SU-DHL-6 (cell line): ENCODE results near the gene PTPN4.

Experiments used
- H2AFZ ChIP-seq: fragments of 200-600 bp; sonication (generic); 2 replicates; pipeline ENCODE4 v1.6.1; 2014; ENCODE audit warnings: low read depth, mild to moderate bottlenecking, moderate library complexity, mixed read lengths, antibody characterized with exemption, low read length; ENCODE audit not compliant: severe bottlenecking
- H3F3A ChIP-seq: fragments of 200-600 bp; shearing (Covaris generic); 2 replicates; pipeline ENCODE4 v1.6.0; 2016; ENCODE audit warnings: antibody characterized with exemption, mild to moderate bottlenecking; ENCODE audit not compliant: insufficient read depth
- H3K27ac ChIP-seq: fragments of 200-600 bp; sonication (generic); 2 replicates; pipeline ENCODE4 v1.5.1; 2016; ENCODE audit warnings: low read depth, mild to moderate bottlenecking, low read length, moderate library complexity, mixed read lengths
- H3K27me3 ChIP-seq: fragments of 200-600 bp; sonication (generic), shearing (Covaris generic); 2 replicates; pipeline ENCODE4 v1.6.0; 2014; ENCODE audit warnings: mild to moderate bottlenecking, low read length
- H3K36me3 ChIP-seq: fragments of 200-600 bp; sonication (generic); 2 replicates; pipeline ENCODE4 v1.6.1; 2014; ENCODE audit warnings: mild to moderate bottlenecking, low read length, mixed read lengths
- H3K4me2 ChIP-seq: fragments of 300-600, 200-600 bp; shearing (Covaris generic), sonication (generic); 2 replicates; pipeline ENCODE4 v1.6.0; 2014; ENCODE audit warnings: low read length, low read depth, mild to moderate bottlenecking; ENCODE audit not compliant: poor library complexity, severe bottlenecking
- H3K4me3 ChIP-seq: fragments of 200-600 bp; sonication (generic); 2 replicates; pipeline ENCODE4 v1.5.1; 2014; ENCODE audit warnings: antibody characterized with exemption, low read length, mild to moderate bottlenecking, mixed read lengths; ENCODE audit not compliant: insufficient read depth, poor library complexity, severe bottlenecking
- H3K79me2 ChIP-seq: fragments of 200-600 bp; sonication (generic); 2 replicates; pipeline ENCODE4 v1.6.1; 2014; ENCODE audit warnings: mild to moderate bottlenecking, low read length, moderate library complexity; ENCODE audit not compliant: insufficient read depth
- H3K9ac ChIP-seq: fragments of 200-600 bp; sonication (generic); 2 replicates; pipeline ENCODE4 v1.7.0; 2014; ENCODE audit warnings: mild to moderate bottlenecking, low read length
- H3K9me2 ChIP-seq: fragments of 200-600 bp; sonication (generic); replicated peaks from 2 replicates; pipeline ENCODE4 v1.6.1; 2014; ENCODE audit warnings: low read length; ENCODE audit not compliant: insufficient read depth
- H3K9me3 ChIP-seq: fragments of 200-600 bp; sonication (generic); 2 replicates; pipeline ENCODE4 v1.6.1; 2014; ENCODE audit warnings: low read length, mixed read lengths; ENCODE audit not compliant: insufficient read depth
- H4K20me1 ChIP-seq: fragments of 200-600 bp; sonication (generic); 2 replicates; pipeline ENCODE4 v1.6.1; 2014; ENCODE audit warnings: low read depth, mild to moderate bottlenecking, antibody characterized with exemption, low read length, moderate library complexity, mixed read lengths
- EZH2phosphoT487 ChIP-seq: fragments of 200-600 bp; sonication (generic), shearing (Covaris generic); conservative IDR thresholded peaks from 2 replicates; pipeline ENCODE4 v1.6.1; 2018; ENCODE audit warnings: mild to moderate bottlenecking, antibody characterized with exemption, low read length, moderate library complexity, mixed read lengths
- TF ChIP-seq, protein P1 (sequence below): fragments of 200-600 bp; sonication (generic); IDR thresholded peaks from one replicate; pipeline ENCODE4 v1.5.1; 2017; ENCODE audit warnings: antibody characterized with exemption, mild to moderate bottlenecking, low read length, moderate library complexity; ENCODE audit not compliant: insufficient read depth, poor library complexity, severe bottlenecking

The PTPN4 gene

DNA sequence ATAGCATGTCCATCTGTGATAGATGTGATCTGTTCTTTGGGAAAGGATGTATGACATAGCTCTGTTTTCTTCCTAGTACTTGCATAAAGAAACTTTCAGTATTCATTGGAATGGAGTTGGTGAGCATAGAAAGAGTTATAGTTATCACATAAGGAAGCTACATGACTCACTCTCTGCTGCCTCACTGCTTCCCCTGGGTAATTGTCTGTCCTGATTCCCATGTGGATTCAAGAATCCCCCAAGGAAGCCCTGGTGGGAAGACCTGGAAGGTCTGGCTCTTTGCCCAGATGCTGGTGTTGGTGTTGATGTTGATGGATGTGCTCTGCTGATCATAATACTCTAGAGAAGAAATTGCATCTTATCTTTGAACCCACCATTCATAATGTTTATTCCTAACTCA is 60.6 kb downstream of the PTPN4 start:
- Histone ChIP-seq H2AFZ (no peak overlapping the region), H3K27ac (no peak overlapping the region), H3K4me3 (no peak overlapping the region), H3K9ac (no peak overlapping the region), H3K27me3 (no peaks in the 10 kb centered on the region), H3K9me3 (no peaks in the 10 kb centered on the region), H4K20me1 (no peaks in the 10 kb centered on the region), H3K36me3 (no peaks in the 10 kb centered on the region), H3K4me2 (no peak overlapping the region), H3K79me2 (no peaks in the 10 kb centered on the region), H3K9me2 (no peaks in the 10 kb centered on the region), H3F3A (no peaks in the 10 kb centered on the region)
- TF ChIP-seq, protein P1, sequence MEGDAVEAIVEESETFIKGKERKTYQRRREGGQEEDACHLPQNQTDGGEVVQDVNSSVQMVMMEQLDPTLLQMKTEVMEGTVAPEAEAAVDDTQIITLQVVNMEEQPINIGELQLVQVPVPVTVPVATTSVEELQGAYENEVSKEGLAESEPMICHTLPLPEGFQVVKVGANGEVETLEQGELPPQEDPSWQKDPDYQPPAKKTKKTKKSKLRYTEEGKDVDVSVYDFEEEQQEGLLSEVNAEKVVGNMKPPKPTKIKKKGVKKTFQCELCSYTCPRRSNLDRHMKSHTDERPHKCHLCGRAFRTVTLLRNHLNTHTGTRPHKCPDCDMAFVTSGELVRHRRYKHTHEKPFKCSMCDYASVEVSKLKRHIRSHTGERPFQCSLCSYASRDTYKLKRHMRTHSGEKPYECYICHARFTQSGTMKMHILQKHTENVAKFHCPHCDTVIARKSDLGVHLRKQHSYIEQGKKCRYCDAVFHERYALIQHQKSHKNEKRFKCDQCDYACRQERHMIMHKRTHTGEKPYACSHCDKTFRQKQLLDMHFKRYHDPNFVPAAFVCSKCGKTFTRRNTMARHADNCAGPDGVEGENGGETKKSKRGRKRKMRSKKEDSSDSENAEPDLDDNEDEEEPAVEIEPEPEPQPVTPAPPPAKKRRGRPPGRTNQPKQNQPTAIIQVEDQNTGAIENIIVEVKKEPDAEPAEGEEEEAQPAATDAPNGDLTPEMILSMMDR: no peak
- no peak for TF ChIP-seq EZH2phosphoT487

DNA sequence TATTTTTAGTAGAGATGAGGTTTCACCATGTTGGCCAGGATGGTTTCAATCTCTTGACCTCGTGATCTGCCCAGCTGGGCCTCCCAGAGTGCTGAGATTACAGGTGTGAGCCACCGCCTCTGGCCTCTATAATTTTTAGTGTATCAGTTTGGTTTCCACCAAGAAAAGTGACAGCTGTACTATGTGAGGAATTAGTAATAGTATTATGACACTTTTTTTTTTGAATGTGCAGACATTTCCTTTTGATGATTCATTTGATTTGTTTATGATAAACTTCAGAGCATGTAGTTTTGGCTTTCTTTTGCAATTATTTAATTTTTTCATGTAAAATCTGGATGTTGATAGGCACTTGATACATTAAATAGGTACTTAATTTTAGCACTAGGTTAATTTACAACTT is 61.5 kb downstream of the PTPN4 start:
- Histone ChIP-seq H3K79me2 (no peaks in the 10 kb centered on the region), H3K27ac (no peak overlapping the region), H3K9ac (no peak overlapping the region), H3K9me3 (no peaks in the 10 kb centered on the region), H3K4me3 (no peak overlapping the region), H3K9me2 (no peaks in the 10 kb centered on the region), H3F3A (0 out of 2 replicates have a peak, but pooled peaks cover 3% of the 10 kb centered on the region), H3K27me3 (no peaks in the 10 kb centered on the region), H4K20me1 (no peaks in the 10 kb centered on the region), H3K4me2 (no peak overlapping the region), H2AFZ (no peak overlapping the region), H3K36me3 (no peaks in the 10 kb centered on the region)
- TF ChIP-seq, protein P1: no peak
- TF ChIP-seq EZH2phosphoT487: no peak

DNA sequence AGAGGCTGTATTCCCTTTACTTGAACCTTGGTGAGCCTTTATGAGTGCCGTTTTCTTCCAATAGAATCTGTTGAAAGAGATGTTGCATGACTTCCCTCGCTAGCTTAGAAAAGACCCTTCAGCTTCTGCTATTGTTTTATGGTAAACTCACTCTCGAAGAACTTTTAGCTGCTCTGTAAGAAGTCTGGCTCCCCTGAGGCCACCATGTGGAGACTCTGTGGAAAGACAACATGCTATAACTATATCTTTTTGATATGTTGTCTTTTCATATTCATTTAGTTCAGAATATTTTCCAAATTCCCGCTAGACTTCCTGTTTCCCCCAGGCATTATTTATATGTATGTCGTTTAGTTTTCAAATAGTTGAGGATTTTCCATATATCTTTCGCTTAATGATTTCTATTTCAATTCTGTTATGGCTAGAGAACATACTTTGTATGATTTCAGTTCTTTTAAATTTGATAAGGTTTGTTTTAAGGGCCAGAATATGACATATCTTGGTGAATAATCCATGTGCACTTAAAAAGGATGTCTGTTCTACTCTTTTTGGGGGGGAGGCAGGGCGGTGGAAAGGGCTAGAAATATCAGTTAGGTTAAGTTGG is 64.1 kb downstream of the PTPN4 start:
- Histone ChIP-seq H3K9me2 (no peaks in the 10 kb centered on the region), H3K4me2 (no peak overlapping the region), H3K27me3 (no peaks in the 10 kb centered on the region), H3K27ac (no peak overlapping the region), H2AFZ (no peak overlapping the region), H3K36me3 (no peaks in the 10 kb centered on the region), H4K20me1 (no peaks in the 10 kb centered on the region), H3K9me3 (no peaks in the 10 kb centered on the region), H3K79me2 (peaks cover 9% of the 10 kb centered on the region; the same call in 1 of the 2 replicates), H3F3A (0 out of 2 replicates have a peak, but pooled peaks cover 3% of the 10 kb centered on the region), H3K4me3 (no peak overlapping the region), H3K9ac (no peak overlapping the region)
- TF ChIP-seq, protein P1: peak; percentile 52
- TF ChIP-seq EZH2phosphoT487: no peak
